Hindlimb muscle (tissue), 1 donor: ENCODE results near the gene GPR17. TPM values are rescaled to one million over a fixed set of nuclear protein-coding genes. Genes with fewer than 3 reads are reported as not detected.
A peak's percentile ranks its signal among the peaks of the same experiment; 100 is the strongest.

Source experiments
- DNase-seq: peaks from one replicate; pipeline ENCODE4 v3.0.0-alpha.2; 2013
- polyA plus RNA-seq: library from polyadenylated mRNA; unstranded; fragments of 120-200 nt; gene quantifications from one replicate; pipeline ENCODE4 v1.2.1, GENCODE V29; 2013; ENCODE audit not compliant: insufficient read length

Gene GPR17
- polyA plus RNA-seq, 1 donor: 2.9 TPM

GRCh38 chr2:127630096-127630863, 15.7 kb upstream of the GPR17 start:
- DNase-seq: no peak

DNA sequence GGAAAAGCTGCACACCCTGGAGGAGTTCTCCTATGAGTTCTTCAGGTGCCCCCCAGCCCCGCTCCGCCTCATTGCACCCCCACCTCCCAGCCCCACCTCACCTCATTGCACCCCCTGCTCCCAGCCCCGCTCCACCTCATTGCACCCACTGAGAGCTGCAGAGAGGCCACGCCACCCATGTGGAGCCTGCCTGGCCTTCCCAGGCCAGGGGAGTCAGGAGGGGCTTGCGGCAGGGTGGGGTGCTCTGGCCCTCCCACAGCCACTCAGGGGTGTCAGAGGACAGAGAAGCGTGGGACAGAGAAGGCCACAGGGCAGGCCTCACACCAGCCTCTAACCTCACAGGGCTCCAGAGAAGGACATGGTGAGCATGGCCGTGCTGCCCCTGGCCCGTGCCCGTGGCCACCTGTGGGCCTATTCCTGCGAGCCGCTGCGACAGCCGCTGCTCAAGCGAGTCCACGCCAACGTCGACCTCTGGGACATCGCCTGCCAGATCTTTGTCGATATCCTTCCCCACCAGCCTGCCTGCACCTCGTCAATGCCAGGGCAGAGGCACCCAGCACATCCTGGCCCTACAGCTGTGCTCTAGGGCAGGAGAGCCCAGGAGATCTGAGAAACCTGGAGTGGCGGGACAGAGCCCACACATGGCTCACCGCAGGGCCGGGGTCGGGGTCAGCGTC, 15.0 kb upstream of the GPR17 start:
- DNase-seq: no peak

DNA sequence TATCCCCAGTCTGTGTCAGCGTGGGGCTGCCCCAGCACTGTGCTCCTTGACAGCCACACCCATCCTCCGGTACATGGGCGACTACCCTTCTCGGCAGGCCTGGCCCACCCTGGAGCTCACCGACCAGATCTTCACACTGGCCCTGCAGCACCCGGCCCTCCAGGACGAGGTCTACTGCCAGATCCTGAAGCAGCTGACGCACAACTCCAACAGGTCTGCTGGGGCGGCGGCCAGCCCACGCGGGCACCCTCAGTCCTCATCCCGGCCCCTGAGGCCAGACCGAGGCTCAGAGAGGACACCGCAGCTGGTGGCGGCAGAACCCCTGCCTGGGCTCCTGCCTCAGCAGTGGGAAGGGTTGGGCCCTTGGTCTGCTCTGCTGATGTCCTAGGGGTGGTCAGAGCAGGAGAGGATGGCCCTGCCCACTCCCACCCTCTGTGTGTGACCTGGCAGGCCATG, 14.4 kb upstream of the GPR17 start:
- DNase-seq: no peak

- DNase-seq: no peak
These were observed 13.9 kb upstream of the GPR17 start for GRCh38 chr2:127631997-127632581.

GRCh38 chr2:127632592-127633489, 13.1 kb upstream of the GPR17 start:
- no peak for DNase-seq

DNA sequence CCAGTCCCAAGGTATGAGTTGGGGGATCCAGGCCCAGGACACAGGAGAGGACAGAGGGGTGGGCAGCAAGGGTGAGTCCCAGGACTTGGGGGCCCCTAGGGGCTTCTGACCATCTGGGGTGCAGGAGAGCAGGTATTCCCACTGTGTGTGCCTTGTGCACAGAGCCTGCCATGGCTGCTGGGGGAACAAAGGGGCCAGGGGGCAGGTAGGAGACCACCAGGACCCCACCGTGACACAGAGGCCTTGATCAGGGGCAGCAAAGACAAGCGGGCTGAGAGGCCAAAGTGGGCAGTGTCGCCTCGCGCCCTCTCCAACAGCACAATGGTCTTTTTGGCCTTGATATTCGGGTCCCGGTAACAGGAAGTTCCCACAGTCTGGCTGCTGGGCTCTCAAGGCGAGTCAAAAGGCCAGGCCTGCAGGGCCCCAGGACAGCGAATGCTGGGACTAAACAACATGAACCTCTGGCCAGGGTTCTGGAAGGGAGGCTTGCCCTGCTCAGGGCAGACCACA, 12.3 kb upstream of the GPR17 start:
- no peak for DNase-seq

- DNase-seq: peak; percentile 28
These were observed 11.8 kb upstream of the GPR17 start for GRCh38 chr2:127634066-127634617.

- no peak for DNase-seq
These were observed 11.2 kb upstream of the GPR17 start for GRCh38 chr2:127634626-127635379.

DNA sequence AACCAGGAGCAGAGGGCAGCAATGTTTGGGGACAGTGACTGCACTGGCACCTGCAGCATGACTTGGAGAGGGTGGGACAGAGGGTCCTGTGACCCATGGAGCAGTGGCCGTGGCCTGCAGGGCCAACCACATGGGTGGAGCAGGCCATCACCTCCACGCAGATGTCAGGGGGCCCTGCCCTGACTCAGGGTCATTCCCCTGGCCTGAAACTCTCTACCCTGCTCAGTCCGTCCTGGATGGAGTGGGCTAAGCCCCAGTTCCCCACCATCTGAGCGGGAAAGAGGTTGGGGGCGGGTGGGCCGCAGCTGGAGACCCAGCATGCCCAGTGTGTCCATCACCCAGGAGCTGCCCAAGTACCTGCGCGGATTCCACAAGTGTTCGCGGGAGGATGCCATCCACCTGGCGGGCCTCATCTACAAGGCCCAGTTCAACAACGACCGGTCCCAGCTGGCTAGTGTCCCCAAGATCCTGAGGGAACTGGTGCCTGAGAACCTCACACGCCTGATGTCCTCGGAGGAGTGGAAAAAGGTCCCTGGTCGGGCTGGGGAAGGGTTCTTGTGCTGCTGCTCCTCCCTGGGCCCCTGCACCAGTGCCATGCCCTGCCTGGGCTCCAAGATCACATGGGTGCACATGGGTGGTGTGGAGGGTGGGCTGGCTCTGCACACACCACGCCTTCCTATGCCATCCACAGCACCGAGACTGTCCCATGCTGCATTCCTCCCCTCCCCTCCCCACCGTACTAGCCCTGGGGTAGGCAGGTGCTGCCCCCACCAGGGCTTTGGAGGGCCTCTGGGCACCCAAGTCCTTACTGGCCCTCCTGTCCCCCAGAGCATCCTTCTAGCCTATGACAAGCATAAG, 10.3 kb upstream of the GPR17 start:
- no peak for DNase-seq

- DNase-seq: no peak
These were observed 9.4 kb upstream of the GPR17 start for GRCh38 chr2:127636248-127637235.

DNA sequence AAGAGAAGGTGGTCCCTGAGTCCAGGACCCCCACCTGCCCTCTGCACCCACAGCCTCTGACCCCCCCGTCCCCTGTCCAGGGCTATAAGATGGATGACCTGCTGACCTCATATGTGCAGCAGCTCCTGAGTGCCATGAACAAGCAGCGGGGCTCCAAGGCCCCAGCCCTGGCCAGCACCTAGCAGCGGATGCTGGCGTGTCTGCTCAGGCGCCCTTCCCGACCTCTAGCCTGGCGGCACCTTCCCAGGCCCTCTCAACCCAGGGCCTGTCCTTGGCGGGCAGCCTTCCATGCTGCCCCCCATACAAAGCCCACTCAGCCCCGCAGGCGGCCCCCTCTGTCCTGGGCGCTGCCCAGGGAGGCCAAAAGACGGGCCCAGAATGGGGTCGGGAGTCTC, 8.7 kb upstream of the GPR17 start:
- DNase-seq: no peak

GRCh38 chr2:127637725-127638252, 8.2 kb upstream of the GPR17 start:
- DNase-seq: peak; percentile 45

- DNase-seq: no peak
These were observed 7.4 kb upstream of the GPR17 start for GRCh38 chr2:127638361-127639110.

GRCh38 chr2:127639111-127639474, 6.9 kb upstream of the GPR17 start:
- DNase-seq: no peak

- DNase-seq: no peak
These were observed 5.6 kb upstream of the GPR17 start for GRCh38 chr2:127640082-127641072.

DNA sequence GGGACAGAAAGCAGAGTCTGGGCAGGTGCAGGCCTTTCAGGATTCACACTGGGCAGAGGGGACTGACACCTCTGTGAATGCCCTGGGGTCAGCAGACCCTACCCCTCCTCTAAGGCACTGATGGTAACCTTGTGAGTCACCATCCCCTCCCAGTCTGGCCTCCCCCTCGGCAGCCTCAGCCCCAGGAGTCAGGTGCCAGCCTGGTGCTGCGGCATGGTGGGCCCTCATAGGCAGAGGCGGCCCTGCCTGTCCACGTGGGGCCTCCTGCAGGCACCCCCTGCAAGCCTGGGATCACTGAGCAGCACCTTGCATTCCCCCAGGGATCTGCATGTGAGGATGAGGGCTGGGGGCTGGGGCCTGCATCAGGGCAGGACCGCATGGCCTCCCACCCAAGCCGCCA, 4.8 kb upstream of the GPR17 start:
- no peak for DNase-seq
